Measurements from ENCODE around the gene CACNA1A. TPM values are rescaled to one million over a fixed set of nuclear protein-coding genes. Genes with fewer than 3 reads are reported as not detected.
A peak's percentile ranks its signal among the peaks of the same experiment; 100 is the strongest.

Gene CACNA1A
- total and polyA plus RNA-seq, 3 donors from 2014 or later: 9.7 to 22.5 (median 21.8) TPM

DNA sequence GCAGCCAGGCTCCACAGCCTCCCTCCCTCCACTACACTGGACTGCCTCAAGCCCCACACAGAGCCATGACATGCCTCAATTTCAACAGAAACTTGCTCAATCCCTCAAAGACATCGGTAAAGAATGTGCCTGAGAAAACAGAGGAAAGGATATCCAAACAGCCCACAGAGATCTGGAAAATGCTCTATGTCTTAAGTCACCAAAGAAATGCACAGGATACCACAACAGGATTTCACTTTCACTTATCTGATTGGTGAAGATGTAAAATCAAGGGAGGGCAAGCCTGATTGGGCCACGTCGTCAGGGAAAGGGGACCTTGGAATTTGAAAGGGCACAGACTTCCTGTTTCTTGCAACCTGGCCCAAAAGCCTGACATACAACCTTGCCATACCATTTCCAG is 14.2 kb downstream of the CACNA1A start:
- H3K9me3 ChIP-seq: no peaks in the 10 kb centered on the region
- 42 to 43% methylated on average over 3 of the region's 3 CpGs for WGBS, 2 donors
- DNase-seq: no peak
- no peaks in the 10 kb centered on the region for H3K4me1 ChIP-seq
- H3K4me3 ChIP-seq: no peak overlapping the region
- H3K27me3 ChIP-seq: no peaks in the 10 kb centered on the region
- intact Hi-C loops (cut with DNase I; ENCODE audit: low total_unique reads): no loop called here
- no peak overlapping the region for H3K27ac ChIP-seq
- H3K36me3 ChIP-seq (ENCODE audit: low read depth, missing control alignments): no peaks in the 10 kb centered on the region
- TF ChIP-seq, protein P1, sequence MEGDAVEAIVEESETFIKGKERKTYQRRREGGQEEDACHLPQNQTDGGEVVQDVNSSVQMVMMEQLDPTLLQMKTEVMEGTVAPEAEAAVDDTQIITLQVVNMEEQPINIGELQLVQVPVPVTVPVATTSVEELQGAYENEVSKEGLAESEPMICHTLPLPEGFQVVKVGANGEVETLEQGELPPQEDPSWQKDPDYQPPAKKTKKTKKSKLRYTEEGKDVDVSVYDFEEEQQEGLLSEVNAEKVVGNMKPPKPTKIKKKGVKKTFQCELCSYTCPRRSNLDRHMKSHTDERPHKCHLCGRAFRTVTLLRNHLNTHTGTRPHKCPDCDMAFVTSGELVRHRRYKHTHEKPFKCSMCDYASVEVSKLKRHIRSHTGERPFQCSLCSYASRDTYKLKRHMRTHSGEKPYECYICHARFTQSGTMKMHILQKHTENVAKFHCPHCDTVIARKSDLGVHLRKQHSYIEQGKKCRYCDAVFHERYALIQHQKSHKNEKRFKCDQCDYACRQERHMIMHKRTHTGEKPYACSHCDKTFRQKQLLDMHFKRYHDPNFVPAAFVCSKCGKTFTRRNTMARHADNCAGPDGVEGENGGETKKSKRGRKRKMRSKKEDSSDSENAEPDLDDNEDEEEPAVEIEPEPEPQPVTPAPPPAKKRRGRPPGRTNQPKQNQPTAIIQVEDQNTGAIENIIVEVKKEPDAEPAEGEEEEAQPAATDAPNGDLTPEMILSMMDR (IDR thresholded peaks at IDR 0.05): no peak
- no peak for TF ChIP-seq POLR2A (IDR thresholded peaks at IDR 0.05)

DNA sequence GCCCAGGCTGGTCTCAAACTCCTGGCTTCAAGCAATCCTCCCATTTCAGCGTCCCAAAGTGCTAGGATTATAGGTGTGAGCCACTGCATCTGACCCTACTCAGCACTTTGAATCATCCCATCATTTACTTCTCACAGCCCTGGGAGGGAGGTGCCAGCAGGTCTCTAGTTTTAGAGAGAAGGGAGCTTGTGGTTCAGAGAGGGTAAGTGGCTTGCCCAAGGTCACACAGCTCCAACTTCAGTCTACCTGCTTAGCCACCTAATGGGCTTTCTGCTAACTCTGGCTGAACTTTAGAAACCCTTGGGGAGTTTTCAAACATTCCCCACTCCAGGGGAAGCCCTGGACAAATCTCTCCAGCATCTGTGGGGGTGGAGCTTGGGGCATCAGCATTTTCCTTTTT is 18.3 kb downstream of the CACNA1A start:
- 87 to 88% methylated on average over 1 of the region's 1 CpG for WGBS, 2 donors
- H3K9me3 ChIP-seq: no peaks in the 10 kb centered on the region
- TF ChIP-seq, protein P1 (IDR thresholded peaks at IDR 0.05): no peak
- TF ChIP-seq POLR2A (IDR thresholded peaks at IDR 0.05): no peak
- H3K27me3 ChIP-seq: no peaks in the 10 kb centered on the region
- H3K4me1 ChIP-seq: no peaks in the 10 kb centered on the region
- no peak overlapping the region for H3K4me3 ChIP-seq
- intact Hi-C loops (cut with DNase I; ENCODE audit: low total_unique reads): no loop called here
- DNase-seq: no peak
- no peaks in the 10 kb centered on the region for H3K36me3 ChIP-seq (ENCODE audit: low read depth, missing control alignments)
- H3K27ac ChIP-seq: no peak overlapping the region

DNA sequence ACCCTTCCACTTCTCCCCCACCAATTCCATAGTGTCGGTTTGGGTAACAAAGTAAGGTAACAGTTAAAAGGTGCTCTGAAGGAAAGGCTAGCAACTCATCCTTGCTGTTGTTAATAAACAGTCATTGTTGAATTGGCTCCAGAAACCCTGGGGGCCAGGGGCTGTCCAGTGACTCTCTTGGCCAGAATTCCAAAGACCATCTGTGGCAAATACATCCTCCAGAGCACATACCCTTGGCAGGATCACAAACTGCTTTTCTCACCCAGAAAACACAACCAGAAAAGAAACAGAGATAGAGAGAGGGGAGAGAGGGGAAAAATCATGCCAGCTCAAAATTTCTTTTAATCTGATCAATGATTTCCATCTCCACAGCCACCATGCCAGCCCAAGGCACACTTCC is 22.1 kb downstream of the CACNA1A start:
- no peaks in the 10 kb centered on the region for H3K27me3 ChIP-seq
- TF ChIP-seq, protein P1 (IDR thresholded peaks at IDR 0.05): no peak
- no peak for TF ChIP-seq POLR2A (IDR thresholded peaks at IDR 0.05)
- H3K27ac ChIP-seq: no peak overlapping the region
- H3K9me3 ChIP-seq: no peaks in the 10 kb centered on the region
- H3K4me1 ChIP-seq: no peaks in the 10 kb centered on the region
- intact Hi-C loops (cut with DNase I; ENCODE audit: low total_unique reads): no loop called here
- no peaks in the 10 kb centered on the region for H3K36me3 ChIP-seq (ENCODE audit: low read depth, missing control alignments)
- WGBS, 2 donors: 79% methylated on average over 1 of the region's 1 CpG
- H3K4me3 ChIP-seq: no peak overlapping the region
- no peak for DNase-seq

DNA sequence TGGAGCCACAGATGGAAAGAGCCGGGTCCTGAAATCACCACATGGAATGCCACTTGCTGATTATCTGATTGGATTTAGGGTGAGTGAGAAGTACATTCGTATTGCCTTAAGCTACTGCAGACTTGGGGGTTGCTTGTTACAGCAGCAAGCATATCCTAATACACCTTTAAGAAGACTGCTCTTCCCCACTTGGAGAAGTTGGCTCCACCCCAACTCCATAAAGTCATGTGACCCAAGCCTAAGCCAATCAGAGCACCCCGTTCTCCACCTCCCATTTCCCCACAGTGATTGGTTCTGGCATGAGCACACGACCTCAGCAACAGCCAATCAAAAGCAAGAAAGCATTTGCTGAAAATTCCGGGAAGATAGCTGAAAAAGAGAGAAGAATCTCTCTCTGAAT is 23.1 kb downstream of the CACNA1A start:
- WGBS, 2 donors: 55 to 71% methylated on average over 5 of the region's 5 CpGs

DNA sequence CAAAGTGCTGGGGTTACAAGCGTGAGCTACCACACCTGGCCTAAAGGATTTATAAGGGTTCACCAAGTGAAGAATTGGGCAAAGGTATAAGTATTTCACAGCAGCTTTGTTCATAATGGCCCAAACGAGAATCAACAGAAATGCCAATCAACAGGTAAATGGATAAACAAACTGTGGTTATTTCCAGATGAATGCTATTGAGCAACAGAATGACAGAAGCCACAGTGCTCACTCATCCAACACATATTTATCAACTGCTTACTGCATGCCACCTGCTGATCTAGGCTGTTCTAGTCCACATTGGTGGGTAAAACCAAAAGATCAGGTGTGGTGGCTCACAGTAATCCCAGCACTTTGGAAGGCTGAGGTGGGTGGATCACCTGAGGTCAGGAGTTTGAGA is 27.7 kb downstream of the CACNA1A start:
- no peak for DNase-seq
- Histone ChIP-seq H3K27ac (no peak overlapping the region), H3K4me1 (no peaks in the 10 kb centered on the region), H3K27me3 (no peaks in the 10 kb centered on the region), H3K36me3 (ENCODE audit: low read depth, missing control alignments) (no peaks in the 10 kb centered on the region), H3K4me3 (no peak overlapping the region), H3K9me3 (no peaks in the 10 kb centered on the region)
- intact Hi-C loops (cut with DNase I; ENCODE audit: low total_unique reads): no loop called here
- TF ChIP-seq, protein P1 (IDR thresholded peaks at IDR 0.05): no peak
- no peak for TF ChIP-seq POLR2A (IDR thresholded peaks at IDR 0.05)
- WGBS, 2 donors: 81 to 82% methylated on average over 2 of the region's 2 CpGs

More for the DNA sequence above, 23.1 kb downstream of the CACNA1A start:
- H3K4me3 ChIP-seq: no peak overlapping the region
- no peaks in the 10 kb centered on the region for H3K4me1 ChIP-seq
- DNase-seq: peak; percentile 66
- intact Hi-C loops (cut with DNase I; ENCODE audit: low total_unique reads): no loop called here
- no peak for TF ChIP-seq POLR2A (IDR thresholded peaks at IDR 0.05)
- TF ChIP-seq, protein P1 (IDR thresholded peaks at IDR 0.05): no peak
- H3K36me3 ChIP-seq (ENCODE audit: low read depth, missing control alignments): no peaks in the 10 kb centered on the region
- H3K9me3 ChIP-seq: no peaks in the 10 kb centered on the region
- H3K27ac ChIP-seq: no peak overlapping the region
- H3K27me3 ChIP-seq: no peaks in the 10 kb centered on the region
